H1 (cell line): ENCODE data around the gene MARCHF10. TPM values are rescaled to one million over a fixed set of nuclear protein-coding genes. Genes with fewer than 3 reads are reported as not detected.
A peak's percentile ranks its signal among the peaks of the same experiment; 100 is the strongest.

ENCODE experiments used
- CTCF ChIA-PET: fragments of 300-600 bp; sonication (Branson Sonifier 250); formaldehyde crosslinking; loops from one replicate; lab custom pipeline; 2021; ENCODE audit not compliant: partially characterized antibody; lab: Charles Lee
- POLR2A ChIA-PET: fragments of 300-600 bp; sonication (Branson Sonifier 250); formaldehyde crosslinking; loops from one replicate; lab custom pipeline; 2021; ENCODE audit warnings: inconsistent platforms; ENCODE audit not compliant: partially characterized antibody; lab: Charles Lee
- DNase-seq, 2 experiments: peaks; one replicate each; pipeline versions ENCODE4 v3.0.0 to v3.0.0-alpha.2; 2010 to 2022; ENCODE audit warnings: low spot score in 2 of 2, low read depth in 1 of 2, mixed read lengths in 1 of 2
- FAIRE-seq: peaks from 2 replicates; lab custom pipeline; 2011; peaks lifted over from hg19 to GRCh38; lab: Jason Lieb, UNC
- H2AFZ ChIP-seq: 2 replicates; pipeline ENCODE4 v1.8.1; 2012; ENCODE audit warnings: low read length, inconsistent platforms
- H2AK5ac ChIP-seq: 2 replicates; pipeline ENCODE4 v1.6.1; 2013; ENCODE audit warnings: low read depth, low read length
- H2BK120ac ChIP-seq: replicated peaks from 2 replicates; pipeline ENCODE3; 2013; ENCODE audit warnings: low read depth, low read length, inconsistent platforms
- H2BK12ac ChIP-seq: 2 replicates; pipeline ENCODE4 v1.6.1; 2013; ENCODE audit warnings: low read depth, low read length
- H2BK15ac ChIP-seq: 2 replicates; pipeline ENCODE4 v1.6.1; 2013; ENCODE audit warnings: low read length
- H2BK20ac ChIP-seq: 2 replicates; pipeline ENCODE4 v1.6.1; 2013; ENCODE audit warnings: low read length
- H2BK5ac ChIP-seq: 2 replicates; pipeline ENCODE4 v1.6.1; 2013; ENCODE audit warnings: low read depth, low read length
- H3K14ac ChIP-seq: 2 replicates; pipeline ENCODE4 v1.6.1; 2013; ENCODE audit warnings: inconsistent platforms; ENCODE audit not compliant: insufficient read length
- H3K18ac ChIP-seq: 2 replicates; pipeline ENCODE4 v1.6.1; 2013; ENCODE audit warnings: low read length; ENCODE audit errors: extremely low read depth
- H3K23ac ChIP-seq: 2 replicates; pipeline ENCODE4 v1.6.1; 2013; ENCODE audit warnings: inconsistent platforms; ENCODE audit not compliant: insufficient read length
- H3K23me2 ChIP-seq: 2 replicates; pipeline ENCODE4 v1.6.1; 2013; ENCODE audit warnings: low read depth, low read length
- H3K27ac ChIP-seq: 2 replicates; pipeline ENCODE4 v1.6.1; 2011; ENCODE audit warnings: low read depth, low read length, inconsistent platforms
- H3K27me3 ChIP-seq, 4 experiments: replicated peaks in 1 of 4; 1 replicate in 1 of 4; 2 replicates in 3 of 4; pipeline versions ENCODE4 v1.6.1 to v1.8.1; 2011 to 2013; ENCODE audit warnings: low read length in 3 of 4, mild to moderate bottlenecking in 3 of 4, inconsistent platforms in 2 of 4, mixed read lengths in 2 of 4, moderate library complexity in 1 of 4; ENCODE audit not compliant: control insufficient read depth in 3 of 4, insufficient read depth in 3 of 4; ENCODE audit errors: extremely low read depth in 1 of 4
- H3K36me3 ChIP-seq, 4 experiments: 2 replicates each; pipeline versions ENCODE4 v1.6.1 to v1.8.1; 2011 to 2013; ENCODE audit warnings: mild to moderate bottlenecking in 4 of 4, low read length in 3 of 4, moderate library complexity in 2 of 4, control low read depth in 1 of 4, inconsistent platforms in 1 of 4; ENCODE audit not compliant: insufficient read depth in 4 of 4, control insufficient read depth in 2 of 4
- H3K4ac ChIP-seq: replicated peaks from 2 replicates; pipeline ENCODE3; 2013; ENCODE audit warnings: low read length, low read depth, mixed read lengths, inconsistent platforms; ENCODE audit not compliant: insufficient read length
- H3K4me1 ChIP-seq, 4 experiments: replicated peaks in 1 of 4; 1 replicate in 1 of 4; 2 replicates in 3 of 4; pipeline versions ENCODE4 v1.6.1 to v1.8.1; 2011 to 2013; ENCODE audit warnings: low read length in 3 of 4, inconsistent platforms in 2 of 4, mixed read lengths in 1 of 4; ENCODE audit not compliant: insufficient read depth in 4 of 4, control insufficient read depth in 3 of 4
- H3K4me2 ChIP-seq, 2 experiments: 2 replicates each; pipeline versions ENCODE4 v1.6.1 to v1.8.1; 2011 to 2013; ENCODE audit warnings: low read depth in 2 of 2, low read length in 2 of 2, control low read depth in 1 of 2, inconsistent platforms in 1 of 2, mild to moderate bottlenecking in 1 of 2; ENCODE audit not compliant: insufficient read depth in 1 of 2
- H3K4me3 ChIP-seq, 4 experiments: fragments of 200-600, 300-600 bp in 1 of 4; sonication (generic), shearing (Covaris generic), sonication (Bioruptor Twin) in 1 of 4; 2 replicates each; pipeline versions ENCODE4 v1.5.1 to v1.8.1; 2011 to 2016; ENCODE audit warnings: low read length in 4 of 4, low read depth in 3 of 4, control low read depth in 2 of 4, inconsistent platforms in 2 of 4, mild to moderate bottlenecking in 2 of 4, mixed read lengths in 1 of 4, moderate library complexity in 1 of 4; ENCODE audit not compliant: insufficient read depth in 2 of 4; ENCODE audit errors: extremely low read depth in 1 of 4
- H3K56ac ChIP-seq: replicated peaks from 2 replicates; pipeline ENCODE3; 2013; ENCODE audit warnings: low read depth, mild to moderate bottlenecking, mixed read lengths, low read length, inconsistent platforms; ENCODE audit not compliant: insufficient read length
- H3K79me1 ChIP-seq: 2 replicates; pipeline ENCODE4 v1.6.1; 2013; ENCODE audit warnings: low read depth, low read length, control low read depth
- H3K79me2 ChIP-seq, 2 experiments: 2 replicates each; pipeline versions ENCODE4 v1.6.1 to v1.8.1; 2012 to 2013; ENCODE audit warnings: low read length in 2 of 2, mild to moderate bottlenecking in 2 of 2, inconsistent platforms in 1 of 2; ENCODE audit not compliant: insufficient read depth in 2 of 2, control insufficient read depth in 1 of 2
- H3K9ac ChIP-seq, 4 experiments: replicated peaks in 1 of 4; 1 replicate in 1 of 4; 2 replicates in 3 of 4; pipeline versions ENCODE4 v1.6.1 to v1.8.1; 2011 to 2013; ENCODE audit warnings: low read depth in 3 of 4, low read length in 3 of 4, control low read depth in 2 of 4, mild to moderate bottlenecking in 2 of 4, moderate library complexity in 2 of 4, inconsistent platforms in 1 of 4; ENCODE audit errors: extremely low read depth in 1 of 4
- H3K9me3 ChIP-seq, 2 experiments: 2 replicates each; pipeline versions ENCODE4 v1.6.1 to v1.8.1; 2012 to 2013; ENCODE audit warnings: mild to moderate bottlenecking in 2 of 2, moderate library complexity in 2 of 2, control low read depth in 1 of 2, inconsistent platforms in 1 of 2, low read depth in 1 of 2, low read length in 1 of 2, mixed read lengths in 1 of 2; ENCODE audit not compliant: insufficient read depth in 2 of 2
- H4K20me1 ChIP-seq, 2 experiments: replicated peaks in 1 of 2; 2 replicates each; pipeline versions ENCODE3 to v1.8.1; 2011 to 2013; ENCODE audit warnings: inconsistent platforms in 2 of 2, low read length in 2 of 2, mild to moderate bottlenecking in 1 of 2; ENCODE audit not compliant: insufficient read depth in 2 of 2, control insufficient read depth in 1 of 2
- H4K5ac ChIP-seq: 2 replicates; pipeline ENCODE4 v1.6.1; 2013; ENCODE audit warnings: low read length, low read depth, mixed read lengths, inconsistent platforms; ENCODE audit not compliant: insufficient read length
- H4K8ac ChIP-seq: 2 replicates; pipeline ENCODE4 v1.8.0; 2013; ENCODE audit warnings: mild to moderate bottlenecking, moderate library complexity, low read length, inconsistent platforms; ENCODE audit not compliant: insufficient read depth; ENCODE audit errors: extremely low read depth
- H4K91ac ChIP-seq: replicated peaks from 2 replicates; pipeline ENCODE3; 2013; ENCODE audit warnings: low read length, mixed read lengths, inconsistent platforms; ENCODE audit not compliant: insufficient read length
- ASH2L ChIP-seq: fragments of 200-600, 300-600 bp; sonication (generic); IDR thresholded peaks from one replicate; pipeline ENCODE4 v1.7.1; 2017; ENCODE audit warnings: low read length
- BACH1 ChIP-seq: IDR thresholded peaks from 2 replicates; pipeline ENCODE4 v1.6.1; 2012; ENCODE audit warnings: low read length, improper control_type of control experiment
- BCL11A ChIP-seq, 2 experiments: IDR thresholded peaks; one replicate each; pipeline ENCODE4 v1.6.1; 2011; ENCODE audit warnings: low read depth in 2 of 2, low read length in 2 of 2, mild to moderate bottlenecking in 2 of 2
- CBX5 ChIP-seq: fragments of 300-800, 300-1000 bp; sonication (generic); IDR thresholded peaks from 2 replicates; pipeline ENCODE4 v1.7.1; 2016; ENCODE audit warnings: antibody characterized with exemption, low read length, low read depth
- CHD2 ChIP-seq: IDR thresholded peaks from 2 replicates; pipeline ENCODE4 v1.6.1; 2012; ENCODE audit warnings: low read length, improper control_type of control experiment
- GABPA ChIP-seq: IDR thresholded peaks from 2 replicates; pipeline ENCODE4 v1.6.1; 2011; ENCODE audit warnings: mild to moderate bottlenecking, low read length, moderate library complexity, borderline replicate concordance; ENCODE audit not compliant: insufficient read depth
- KDM1A ChIP-seq: fragments of 200-600, 300-600 bp; sonication (generic); IDR thresholded peaks from 2 replicates; pipeline ENCODE4 v1.7.1; 2016; ENCODE audit warnings: mild to moderate bottlenecking, low read length, borderline replicate concordance
- SP1 ChIP-seq: IDR thresholded peaks from 2 replicates; pipeline ENCODE4 v1.6.1; 2011; ENCODE audit warnings: low read depth, low read length
- WGBS, 2 experiments: shearing (Covaris generic) in 1 of 2; methylation state at CpG; one replicate each; pipeline versions ENCODE4 v1.1.6 to v1.1.7; 2013 to 2015; ENCODE audit warnings: low lambda C conversion rate in 2 of 2, mixed read lengths in 2 of 2, inconsistent platforms in 1 of 2, low coverage in 1 of 2, missing lambda C conversion rate in 1 of 2; ENCODE audit not compliant: insufficient replicate concordance in 2 of 2, insufficient coverage in 1 of 2, insufficient read length in 1 of 2; ENCODE audit errors: extremely low coverage in 1 of 2, missing lambda C conversion rate in 1 of 2; 5-methylcytosine and 5-hydroxymethylcytosine counted together
- polyA plus RNA-seq, 7 experiments: library from polyadenylated mRNA; depleted of rRNA in 3 of 7; stranded (reverse) in 5 of 7; unstranded in 2 of 7; fragments of >200 nt in 5 of 7; fragments of 200-250 nt in 2 of 7; gene quantifications; 1 replicate in 5 of 7; 2 replicates in 1 of 7; 4 replicates in 1 of 7; pipeline versions ENCODE4 v1.2.1 to v1.2.3, GENCODE V29; 2011 to 2013; ENCODE audit warnings: missing spikeins in 2 of 7, mixed read lengths in 2 of 7
- total RNA-seq: library from RNA; stranded (reverse); fragmentation: NEBNext Ultra II Directional; extraction: Animal tissue kit (Norgen Biotek cat#: 25700); gene quantifications from 2 replicates; pipeline ENCODE4 v1.2.1, GENCODE V29; 2021
- TF ChIP-seq, protein P1 (sequence below): IDR thresholded peaks from 2 replicates; pipeline ENCODE4 v1.6.1; 2011; ENCODE audit warnings: low read depth, mild to moderate bottlenecking, low read length; ENCODE audit not compliant: insufficient read depth
- TF ChIP-seq, protein P2 (sequence below), 3 experiments: IDR thresholded peaks; 1 replicate in 2 of 3; 2 replicates in 1 of 3; pipeline versions ENCODE4 v1.5.1 to v1.6.1; 2011; ENCODE audit warnings: low read length in 3 of 3, mild to moderate bottlenecking in 3 of 3, inconsistent platforms in 2 of 3, low read depth in 1 of 3, moderate library complexity in 1 of 3; ENCODE audit not compliant: insufficient read depth in 1 of 3; ENCODE audit errors: control extremely low read depth in 1 of 3

The MARCHF10 gene
- total and polyA plus RNA-seq, 2 of the 8 experiments (the other 6 are each of a cell fraction or from before 2014, with no cell fraction given): 0.48 to 0.73 TPM

GRCh38 chr17:62673614-62674362 lies 134.3 kb downstream of the MARCHF10 start:
- ChIA-PET POLR2A (interaction anchor here (2.0 kb wide), 1 partner anchor 17 kb away, joined by 4 read pairs; no protein-coding TSS in a partner anchor), CTCF (interaction anchor here (0.7 to 9.0 kb wide), 11 partner anchors 8 to 733 kb away, joined by 3 to 68 read pairs (median 6); no protein-coding TSS in a partner anchor)
- Histone ChIP-seq H3K4me2 (no peak overlapping the region), H3K9ac (peak overlapping the region in 1 of 4 experiments; percentile 30; a peak in 2 of 7 replicates), H4K5ac (no peak overlapping the region), H3K79me1 (no peaks in the 10 kb centered on the region), H4K8ac (no peak overlapping the region), H2BK120ac (no peak overlapping the region), H3K56ac (no peak overlapping the region), H3K9me3 (no peaks in the 10 kb centered on the region), H3K14ac (no peak overlapping the region), H3K36me3 (no peaks in the 10 kb centered on the region; a peak in 1 of 8 replicates), H3K79me2 (no peaks in the 10 kb centered on the region), H3K4me3 (no peak overlapping the region), H3K23me2 (no peaks in the 10 kb centered on the region), H4K91ac (no peak overlapping the region), H2AK5ac (no peak overlapping the region), H3K23ac (no peak overlapping the region), H3K27me3 (no peaks in the 10 kb centered on the region), H2BK15ac (no peak overlapping the region), H4K20me1 (no peaks in the 10 kb centered on the region), H3K4me1 (no peaks in the 10 kb centered on the region; a peak in 2 of 7 replicates), H2BK5ac (no peak overlapping the region), H2AFZ (no peak overlapping the region), H3K4ac (no peak overlapping the region), H3K27ac (no peak overlapping the region), H3K18ac (no peak overlapping the region), H2BK12ac (no peak overlapping the region), H2BK20ac (no peak overlapping the region)
- 84% methylated on average over 14 of the region's 20 CpGs; no CpG with 5 or more reads in 1 of the 2 experiments for WGBS, 2 experiments
- DNase-seq: no peak
- FAIRE-seq: no peak
- TF ChIP-seq SP1: no peak
- TF ChIP-seq KDM1A: no peak
- no peak for TF ChIP-seq GABPA
- TF ChIP-seq, protein P1, sequence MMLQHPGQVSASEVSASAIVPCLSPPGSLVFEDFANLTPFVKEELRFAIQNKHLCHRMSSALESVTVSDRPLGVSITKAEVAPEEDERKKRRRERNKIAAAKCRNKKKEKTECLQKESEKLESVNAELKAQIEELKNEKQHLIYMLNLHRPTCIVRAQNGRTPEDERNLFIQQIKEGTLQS: no peak
- TF ChIP-seq CBX5: no peak
- TF ChIP-seq BACH1: no peak
- TF ChIP-seq CHD2: no peak
- no peak for TF ChIP-seq ASH2L
- no peak for TF ChIP-seq BCL11A (IDR thresholded peaks at IDR 0.05; ENCODE audit: low read depth in 2 of 2, low read length in 2 of 2)
- TF ChIP-seq, protein P2, sequence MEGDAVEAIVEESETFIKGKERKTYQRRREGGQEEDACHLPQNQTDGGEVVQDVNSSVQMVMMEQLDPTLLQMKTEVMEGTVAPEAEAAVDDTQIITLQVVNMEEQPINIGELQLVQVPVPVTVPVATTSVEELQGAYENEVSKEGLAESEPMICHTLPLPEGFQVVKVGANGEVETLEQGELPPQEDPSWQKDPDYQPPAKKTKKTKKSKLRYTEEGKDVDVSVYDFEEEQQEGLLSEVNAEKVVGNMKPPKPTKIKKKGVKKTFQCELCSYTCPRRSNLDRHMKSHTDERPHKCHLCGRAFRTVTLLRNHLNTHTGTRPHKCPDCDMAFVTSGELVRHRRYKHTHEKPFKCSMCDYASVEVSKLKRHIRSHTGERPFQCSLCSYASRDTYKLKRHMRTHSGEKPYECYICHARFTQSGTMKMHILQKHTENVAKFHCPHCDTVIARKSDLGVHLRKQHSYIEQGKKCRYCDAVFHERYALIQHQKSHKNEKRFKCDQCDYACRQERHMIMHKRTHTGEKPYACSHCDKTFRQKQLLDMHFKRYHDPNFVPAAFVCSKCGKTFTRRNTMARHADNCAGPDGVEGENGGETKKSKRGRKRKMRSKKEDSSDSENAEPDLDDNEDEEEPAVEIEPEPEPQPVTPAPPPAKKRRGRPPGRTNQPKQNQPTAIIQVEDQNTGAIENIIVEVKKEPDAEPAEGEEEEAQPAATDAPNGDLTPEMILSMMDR (IDR thresholded peaks at IDR 0.05; ENCODE audit: control extremely low read depth in 1 of 3, insufficient read depth in 1 of 3, low read depth in 1 of 3, low read length in 3 of 3): no peak
